ENCODE measurements around the gene G6PD.
"Not testable (repeated sequence)": the region's sequence is repeated elsewhere in the genome, so short reads cannot be mapped to it uniquely, and the experiment has no call there.

Gene G6PD

GRCh38 chrX:154546354-154547244 is at the start of gene G6PD:
Gene G6PD (minus strand): TSS chrX:154546846. CDS start chrX:154546155, 691 bp downstream.
- no peak for DNase-seq (ENCODE audit: low spot score)

GRCh38 chrX:154595559-154596249 is 49.1 kb upstream of the G6PD start:
- DNase-seq (ENCODE audit: low spot score), result no peak

- DNase-seq (ENCODE audit: low spot score), result no peak
These were observed 47.8 kb upstream of the G6PD start for GRCh38 chrX:154594491-154594890.

- no peak for DNase-seq (ENCODE audit: low spot score)
These were observed 46.6 kb upstream of the G6PD start for GRCh38 chrX:154593201-154593600.

- DNase-seq (ENCODE audit: low spot score), result no peak
These were observed 45.9 kb upstream of the G6PD start for GRCh38 chrX:154592505-154592904.

GRCh38 chrX:154590415-154590814 is 43.8 kb upstream of the G6PD start:
- DNase-seq (ENCODE audit: low spot score), result not testable (repeated sequence)

- DNase-seq (ENCODE audit: low spot score), result not testable (repeated sequence)
These were observed 38.0 kb upstream of the G6PD start, which contains the start of gene CTAG1A for GRCh38 chrX:154584585-154585183. Gene CTAG1A (plus strand): TSS chrX:154585133. CDS start chrX:154585207, 74 bp downstream.

- DNase-seq (ENCODE audit: low spot score), result not testable (repeated sequence)
These were observed 36.3 kb upstream of the G6PD start for GRCh38 chrX:154582994-154583393.

GRCh38 chrX:154575076-154575475 is 28.4 kb upstream of the G6PD start:
- DNase-seq (ENCODE audit: low spot score), result not testable (repeated sequence)

GRCh38 chrX:154573061-154573460 is 26.4 kb upstream of the G6PD start:
- not testable (repeated sequence) for DNase-seq (ENCODE audit: low spot score)

GRCh38 chrX:154570361-154570760 is 23.7 kb upstream of the G6PD start:
- not testable (repeated sequence) for DNase-seq (ENCODE audit: low spot score)

GRCh38 chrX:154562295-154562694 is 15.6 kb upstream of the G6PD start:
- DNase-seq (ENCODE audit: low spot score), result not testable (repeated sequence)

GRCh38 chrX:154560326-154560725 is 13.7 kb upstream of the G6PD start:
- not testable (repeated sequence) for DNase-seq (ENCODE audit: low spot score)

GRCh38 chrX:154558896-154559295 is 12.2 kb upstream of the G6PD start:
- not testable (repeated sequence) for DNase-seq (ENCODE audit: low spot score)

- DNase-seq (ENCODE audit: low spot score), result not testable (repeated sequence)
These were observed 11.5 kb upstream of the G6PD start for GRCh38 chrX:154558060-154558690.

- not testable (repeated sequence) for DNase-seq (ENCODE audit: low spot score)
These were observed 5.6 kb upstream of the G6PD start for GRCh38 chrX:154552112-154552806.

GRCh38 chrX:154549766-154550165 is 3.1 kb upstream of the G6PD start:
- no peak for DNase-seq (ENCODE audit: low spot score)

GRCh38 chrX:154548028-154548316 is 1.3 kb upstream of the G6PD start:
- no peak for DNase-seq (ENCODE audit: low spot score)

- DNase-seq (ENCODE audit: low spot score), result peak; percentile 94
These were observed 790 bp upstream of the G6PD start, which contains the start of gene IKBKG for GRCh38 chrX:154547245-154548027. Gene IKBKG (plus strand): TSS chrX:154547620. CDS start chrX:154552003, 4,383 bp downstream.

GRCh38 chrX:154545673-154546274 is 872 bp downstream of the G6PD start:
- DNase-seq (ENCODE audit: low spot score), result no peak
